T-helper 9 cell (primary cell): ENCODE results near the gene DCTD.

Source experiments
- DNase-seq: peaks from one replicate; pipeline ENCODE4 v3.0.0-alpha.2; 2020

DCTD gene

DNA sequence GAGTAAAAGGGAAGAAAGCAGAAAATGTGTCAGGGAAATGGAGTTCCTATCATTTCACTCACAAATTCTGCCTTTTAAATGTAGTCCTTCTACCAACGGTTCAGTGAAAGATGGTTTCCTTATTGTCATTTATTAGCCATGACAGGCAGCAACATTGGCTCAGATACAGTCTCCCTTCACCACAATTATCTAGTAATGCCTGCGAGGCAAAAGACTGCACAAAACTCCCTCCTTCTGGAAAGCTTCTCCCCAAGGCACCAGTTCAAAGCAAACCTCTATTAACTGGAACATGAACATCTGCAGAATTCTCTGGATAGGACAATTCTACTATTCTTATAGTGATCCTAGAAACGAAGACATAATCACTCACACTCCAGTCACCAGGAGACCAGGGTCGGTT is 28.3 kb downstream of the DCTD start:
- DNase-seq: no peak

DNA sequence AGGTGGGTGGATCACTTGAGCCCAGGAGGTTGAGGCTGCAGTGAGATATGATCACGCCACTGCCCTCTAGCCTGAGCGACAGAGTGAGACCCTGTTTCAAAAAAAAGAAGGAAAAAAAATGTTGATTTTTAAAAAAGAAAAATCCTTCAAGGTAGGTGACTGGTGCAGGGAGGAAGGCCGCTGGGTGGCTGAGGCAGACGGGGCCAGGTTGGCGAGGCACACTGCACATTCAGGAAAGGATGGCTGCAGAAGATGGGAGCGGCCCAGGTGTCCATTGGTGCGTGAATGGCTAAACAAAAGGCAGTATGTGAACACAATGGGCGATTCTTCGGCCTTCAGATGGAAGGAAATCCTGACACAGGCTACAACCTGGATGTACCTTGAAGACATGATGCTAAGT is 30.4 kb downstream of the DCTD start:
- no peak for DNase-seq

DNA sequence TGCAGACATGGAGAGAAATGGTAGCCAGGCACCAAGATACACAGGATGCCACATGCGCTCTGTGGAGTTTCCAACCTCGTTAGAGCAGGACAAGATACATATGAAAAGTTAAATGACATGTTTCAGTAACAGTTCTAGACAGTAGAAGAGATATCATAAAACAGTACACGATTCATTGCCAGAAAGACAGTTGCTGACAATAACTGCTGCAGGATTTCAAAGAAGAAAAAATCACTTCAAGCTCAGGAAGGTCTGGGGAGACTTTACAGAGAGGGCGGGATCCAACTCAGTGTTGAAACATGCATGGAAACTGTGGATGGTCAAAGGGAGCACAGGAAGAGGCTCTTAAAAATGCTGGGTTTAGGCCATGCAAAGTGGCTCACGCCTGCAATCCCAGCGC is 31.0 kb downstream of the DCTD start:
- DNase-seq: no peak

DNA sequence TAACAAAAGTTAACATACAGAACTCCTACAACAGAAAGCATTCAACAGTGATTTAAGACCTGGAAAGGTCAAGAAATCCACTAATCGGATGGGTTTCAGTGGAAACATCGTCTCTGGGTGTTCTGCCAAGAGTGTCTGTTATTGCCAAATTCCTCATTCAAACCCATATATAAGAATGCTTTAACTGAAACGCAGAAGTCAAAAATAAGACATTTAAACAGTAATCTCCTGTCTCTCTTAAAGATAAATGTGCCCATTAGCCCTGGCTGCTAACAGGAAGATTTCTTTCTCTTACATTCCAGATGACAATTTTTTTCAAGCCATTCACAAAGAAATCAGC is 31.5 kb downstream of the DCTD start:
- DNase-seq: no peak

DNA sequence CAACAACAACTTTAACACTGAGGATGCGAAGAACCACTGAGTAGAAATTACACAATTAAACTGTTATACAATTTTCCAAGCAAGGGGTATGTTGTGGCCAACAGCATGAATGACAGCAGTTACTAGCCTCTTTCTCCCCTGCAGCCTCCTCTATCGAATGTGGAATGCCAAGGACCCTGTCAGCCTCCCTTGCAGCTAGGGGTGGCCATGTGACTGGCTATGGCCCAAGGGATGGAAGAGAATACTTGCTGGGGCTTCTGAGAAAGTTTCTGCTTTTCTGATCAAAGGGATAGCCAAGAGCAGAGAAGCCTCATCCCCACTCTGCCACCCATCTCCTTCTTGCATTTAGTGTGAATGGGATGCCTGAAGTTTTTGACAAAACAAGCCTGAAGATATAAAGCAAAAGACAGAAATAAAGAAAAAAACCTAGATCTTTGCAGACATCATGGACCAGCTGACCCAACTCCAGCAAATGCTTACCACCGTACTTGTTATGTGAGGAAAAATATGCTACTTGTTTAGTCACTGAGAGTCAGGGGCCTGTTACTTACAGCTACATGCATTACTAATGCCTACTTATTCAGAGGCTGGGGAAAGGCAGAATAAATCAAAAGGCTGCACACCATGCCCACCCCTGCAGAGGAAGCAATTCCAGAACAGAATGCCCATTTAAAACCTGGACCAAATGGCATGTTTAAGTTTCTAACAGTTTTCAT is 32.0 kb downstream of the DCTD start:
- DNase-seq: no peak

DNA sequence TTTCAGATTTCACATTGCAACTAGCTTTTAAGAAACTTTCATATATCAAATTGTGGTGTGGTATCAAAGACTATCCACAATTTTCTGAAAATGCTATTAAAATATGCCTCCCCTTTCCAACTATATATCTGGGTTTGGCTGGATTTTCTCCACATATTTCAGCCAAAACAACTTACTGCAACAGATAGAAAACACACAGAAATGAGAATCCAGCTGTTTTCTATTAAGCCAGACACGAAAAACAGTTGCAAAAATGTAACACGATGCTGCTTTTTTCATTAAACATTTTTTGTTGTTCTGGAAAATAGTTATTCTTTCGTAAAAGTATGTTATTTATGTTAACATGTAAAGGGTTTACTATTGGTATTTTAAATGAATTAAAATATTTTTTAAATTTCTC is 33.1 kb downstream of the DCTD start:
- no peak for DNase-seq

DNA sequence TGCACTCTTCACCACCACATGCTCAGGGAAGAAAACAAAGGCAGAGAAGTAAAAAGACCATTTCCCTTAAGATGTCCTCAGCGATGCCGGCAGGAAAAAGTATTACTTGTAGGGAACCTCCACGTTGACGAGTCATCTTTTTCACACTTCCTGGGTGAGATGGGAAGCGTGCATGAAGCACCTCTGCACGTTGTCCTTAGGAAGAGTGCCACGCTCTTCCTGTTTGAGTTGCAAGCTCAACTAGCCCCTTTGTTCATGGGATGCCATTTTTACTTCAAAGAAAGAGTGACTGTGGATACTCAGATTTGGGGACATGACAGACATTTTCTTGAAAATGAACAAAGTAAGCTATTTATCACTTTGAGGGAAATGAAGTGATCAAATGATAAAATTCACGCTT is 33.8 kb downstream of the DCTD start:
- DNase-seq: no peak

DNA sequence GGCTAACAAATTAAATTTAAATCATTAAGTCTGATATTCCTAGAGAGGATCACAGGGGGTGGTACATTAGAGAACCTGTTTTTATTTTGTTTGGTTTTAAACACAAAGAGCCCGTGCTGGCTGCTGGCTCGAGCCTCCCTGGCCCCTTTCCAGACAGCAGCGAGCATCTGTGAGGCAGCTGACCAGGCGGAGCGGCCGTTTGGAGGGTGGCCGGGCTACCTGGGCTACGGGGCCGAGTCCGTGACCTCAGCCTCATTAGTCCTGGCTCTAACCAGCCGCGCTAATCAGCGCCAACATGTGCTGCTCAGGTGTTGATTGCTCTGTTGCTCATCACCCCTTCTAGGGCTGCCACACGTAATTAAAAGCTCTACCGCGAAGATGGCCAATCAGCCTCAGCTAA is 35.3 kb downstream of the DCTD start:
- DNase-seq: no peak

DNA sequence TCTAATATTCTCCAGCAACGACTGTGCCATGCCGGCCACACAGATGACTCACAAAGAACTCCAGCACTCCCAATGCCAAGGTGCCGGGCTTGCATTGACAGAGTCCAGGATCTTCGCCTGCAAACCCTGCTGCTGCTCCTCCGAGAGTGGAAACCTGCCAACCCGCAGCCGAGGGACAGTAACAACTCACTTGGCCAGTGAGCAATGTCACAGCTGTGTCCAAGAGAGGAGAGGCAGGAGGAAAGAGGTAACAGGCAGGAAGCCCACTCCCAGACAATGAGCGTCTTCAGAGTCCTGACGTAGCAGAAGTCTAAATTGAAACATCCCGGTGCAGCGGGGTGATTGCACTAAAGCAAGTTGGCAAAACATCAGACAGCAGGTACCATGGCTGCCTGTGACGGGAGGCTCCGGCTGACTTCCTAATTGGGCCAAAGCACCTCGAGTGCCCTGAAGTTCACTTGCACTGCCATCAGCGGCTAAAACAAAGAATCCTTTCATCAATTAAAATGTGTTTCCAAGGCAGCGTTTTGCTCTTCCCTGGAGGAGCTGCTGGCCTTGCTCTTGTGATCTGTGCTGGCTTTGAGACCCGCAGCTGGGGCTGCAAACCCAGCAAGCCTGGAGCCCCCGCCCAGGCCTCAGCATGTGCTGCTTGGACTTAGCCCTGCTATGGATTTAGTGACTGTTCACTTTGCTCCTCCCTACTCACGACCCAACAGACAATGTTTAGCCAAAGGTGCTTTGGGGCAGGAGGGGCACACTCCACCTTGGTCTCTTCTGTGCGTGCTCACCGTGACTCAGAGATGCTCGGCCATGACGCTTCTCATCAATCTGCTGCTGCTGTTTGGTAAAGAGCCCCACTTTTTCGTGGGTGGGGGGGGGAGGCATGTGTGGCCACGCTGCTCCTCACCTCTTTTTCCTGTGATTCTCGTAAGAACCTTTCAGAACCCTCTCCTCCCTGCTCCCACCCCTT is 36.5 kb downstream of the DCTD start:
- DNase-seq: no peak

DNA sequence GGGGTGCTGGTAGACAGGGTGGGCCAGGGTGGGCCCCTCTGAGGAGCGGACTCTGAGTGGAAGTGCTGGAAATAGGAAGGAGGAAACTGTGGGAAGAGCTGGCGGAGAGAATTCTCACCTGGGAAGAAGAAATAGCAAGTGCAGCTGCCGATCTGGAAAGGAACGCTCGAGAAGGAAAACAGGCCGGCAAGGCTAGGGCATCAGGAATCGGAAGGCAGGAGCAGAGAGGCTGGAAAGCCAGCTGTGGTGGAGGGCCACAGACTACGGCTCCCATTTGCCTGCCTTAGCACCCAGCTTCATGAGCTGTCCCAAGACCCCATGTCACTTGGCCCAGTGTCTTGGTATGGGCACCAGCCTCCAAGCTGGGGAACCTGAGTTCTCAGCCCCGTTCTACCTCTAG is 37.3 kb downstream of the DCTD start:
- DNase-seq: no peak

DNA sequence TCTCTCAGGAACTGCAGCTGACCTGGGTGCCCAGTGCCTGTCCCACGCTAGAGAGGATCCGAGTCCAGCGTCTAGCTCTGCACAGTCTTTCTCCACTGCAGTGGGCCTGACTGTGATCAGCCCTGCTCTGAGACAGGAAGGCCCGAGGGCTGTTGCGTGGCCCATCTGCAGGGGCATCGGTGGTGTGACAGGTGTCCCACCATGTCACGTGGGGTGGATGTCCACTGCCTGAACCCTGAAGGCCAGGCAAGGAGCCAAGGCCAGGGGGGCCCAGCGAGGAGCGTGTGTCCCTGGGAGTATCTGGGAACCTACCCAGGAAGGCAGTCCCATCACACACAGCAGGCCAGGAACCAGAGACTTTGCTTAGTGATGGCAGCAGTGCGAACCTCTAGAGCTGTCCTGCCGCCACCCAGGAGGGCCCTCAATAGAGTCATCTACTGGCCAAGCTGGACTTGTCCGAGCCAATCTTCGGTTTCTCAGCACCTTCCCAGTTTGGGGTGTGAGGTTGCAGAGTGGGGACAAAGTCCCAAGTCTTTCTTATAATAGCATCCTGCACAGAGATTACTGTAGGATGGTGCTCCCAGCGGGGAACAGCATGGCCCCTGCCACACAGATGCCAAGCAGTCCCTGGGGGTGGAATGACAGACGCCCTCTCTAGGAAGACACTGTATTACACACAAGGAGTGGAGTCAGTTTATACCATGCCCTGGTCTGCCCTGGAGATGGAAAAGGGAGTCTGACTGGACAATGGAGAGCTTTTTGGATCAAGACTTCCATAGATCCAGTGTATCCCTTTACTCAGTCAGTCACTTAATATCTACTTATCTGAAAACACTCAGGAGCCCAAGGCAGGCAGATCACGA is 38.3 kb downstream of the DCTD start:
- DNase-seq: no peak

DNA sequence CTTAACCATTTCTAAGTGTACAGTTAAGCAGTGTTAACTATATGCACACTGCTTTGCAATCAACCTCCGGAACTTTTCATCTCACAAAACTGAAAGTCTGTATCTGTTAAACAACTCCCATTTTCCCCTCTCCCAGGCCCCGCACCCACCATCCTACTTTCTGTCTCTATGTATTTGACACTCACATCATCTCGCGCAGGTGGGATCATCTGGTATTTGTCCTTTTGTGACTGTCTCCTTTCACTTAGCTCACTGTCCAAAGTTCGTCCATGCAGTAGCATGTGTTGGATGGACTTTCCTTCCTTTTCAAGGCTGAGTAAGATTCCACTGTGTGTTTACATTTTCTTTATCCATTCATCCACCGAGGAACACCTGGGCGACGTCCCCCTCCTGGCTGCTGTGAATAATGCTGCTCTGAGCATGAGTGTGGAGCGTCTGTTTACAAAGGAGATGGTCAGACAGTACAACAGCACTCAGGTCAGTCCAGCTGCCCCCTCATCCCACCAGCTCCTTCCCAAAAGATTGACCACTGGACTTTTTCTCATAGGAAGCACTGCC is 39.8 kb downstream of the DCTD start:
- DNase-seq: no peak

DNA sequence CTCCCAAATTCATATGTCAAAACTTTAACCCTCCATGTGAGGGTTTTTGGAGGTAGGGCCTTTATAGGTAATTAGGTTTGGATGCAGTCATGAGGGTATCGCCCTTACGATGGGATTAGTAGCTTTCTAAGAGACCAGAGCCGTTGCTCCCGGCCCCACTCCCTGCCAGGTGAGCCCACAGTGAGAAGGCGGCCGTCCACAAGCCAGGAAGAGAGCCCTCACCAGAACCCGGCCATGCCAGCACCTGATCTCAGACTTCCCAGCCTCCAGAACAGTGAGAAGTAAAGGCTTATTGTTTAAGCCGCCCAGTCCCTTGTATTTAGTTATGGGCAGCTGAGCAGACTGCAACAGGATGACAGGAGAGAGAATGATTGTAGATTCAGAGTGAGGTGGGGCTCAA is 40.8 kb downstream of the DCTD start:
- no peak for DNase-seq

DNA sequence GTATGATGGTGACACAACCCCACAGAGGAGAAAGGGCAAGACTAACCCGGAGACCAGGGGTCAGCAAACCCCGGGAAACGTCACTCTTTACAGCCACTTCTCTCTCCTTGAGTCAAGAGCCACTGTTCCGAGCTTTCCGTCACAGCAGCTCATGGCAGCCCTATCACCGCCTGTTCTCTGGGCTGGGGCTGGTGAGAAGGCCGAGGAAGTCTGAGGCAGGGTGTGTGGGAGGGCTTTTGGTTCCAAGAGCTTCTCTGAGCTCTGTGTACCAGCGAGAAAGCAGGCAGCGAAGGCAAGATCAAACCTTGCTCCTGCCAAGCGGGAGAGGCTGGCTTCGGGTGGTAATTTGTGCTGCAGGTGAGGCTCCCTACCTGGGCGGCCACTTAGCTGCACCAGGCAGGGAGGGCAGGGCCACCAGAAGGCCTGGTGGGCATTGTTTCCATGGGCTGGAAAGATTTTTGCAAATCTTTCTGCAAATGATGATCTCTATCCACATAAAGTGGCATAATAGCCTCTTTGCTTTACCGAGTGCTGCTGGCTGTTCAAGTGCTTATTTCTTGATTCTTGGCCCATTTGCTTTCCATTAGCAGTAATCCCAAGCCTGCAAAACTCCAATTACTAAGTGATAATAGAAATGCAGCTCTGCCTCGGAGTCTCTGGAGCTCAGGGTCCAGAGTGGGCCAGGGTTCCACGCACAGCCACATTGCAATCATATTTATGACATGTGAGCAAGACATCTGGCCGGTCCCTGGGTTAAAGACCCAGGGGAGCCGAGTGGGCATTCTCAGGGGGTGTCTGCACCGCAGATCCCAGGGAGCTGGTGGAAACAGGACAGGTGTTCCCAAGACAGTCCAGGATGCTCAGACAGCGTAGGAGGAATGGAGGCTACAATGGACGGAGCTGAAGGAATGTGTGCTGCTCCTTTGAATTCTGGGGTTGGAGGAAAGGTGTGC is 41.5 kb downstream of the DCTD start:
- DNase-seq: no peak

DNA sequence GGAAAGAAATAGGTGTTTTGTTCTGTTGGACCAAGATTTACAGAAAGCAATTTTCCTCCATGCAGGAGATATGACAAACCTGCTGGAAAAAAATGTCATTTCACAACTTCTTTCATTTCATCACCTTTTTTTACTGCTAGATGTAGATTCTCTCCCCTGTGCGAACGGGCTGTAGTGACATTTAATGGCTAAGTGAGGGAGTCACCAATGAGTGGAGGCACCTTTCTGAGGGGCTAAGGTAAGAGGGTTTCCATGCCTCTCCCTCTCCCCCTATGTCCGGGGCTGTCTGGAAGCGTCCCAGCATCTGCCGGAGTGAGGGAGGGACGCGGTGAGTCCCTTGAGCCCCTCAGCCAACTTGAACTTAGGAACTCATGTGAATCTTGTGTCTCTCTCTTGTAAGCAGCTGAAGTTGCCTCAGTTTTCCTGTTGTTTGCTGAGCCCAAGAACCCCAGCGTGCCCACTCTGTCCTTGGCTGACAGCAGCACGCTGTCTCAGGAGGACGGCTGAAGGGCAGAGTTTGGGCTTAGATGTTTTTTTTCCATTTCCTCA is 42.3 kb downstream of the DCTD start:
- no peak for DNase-seq

DNA sequence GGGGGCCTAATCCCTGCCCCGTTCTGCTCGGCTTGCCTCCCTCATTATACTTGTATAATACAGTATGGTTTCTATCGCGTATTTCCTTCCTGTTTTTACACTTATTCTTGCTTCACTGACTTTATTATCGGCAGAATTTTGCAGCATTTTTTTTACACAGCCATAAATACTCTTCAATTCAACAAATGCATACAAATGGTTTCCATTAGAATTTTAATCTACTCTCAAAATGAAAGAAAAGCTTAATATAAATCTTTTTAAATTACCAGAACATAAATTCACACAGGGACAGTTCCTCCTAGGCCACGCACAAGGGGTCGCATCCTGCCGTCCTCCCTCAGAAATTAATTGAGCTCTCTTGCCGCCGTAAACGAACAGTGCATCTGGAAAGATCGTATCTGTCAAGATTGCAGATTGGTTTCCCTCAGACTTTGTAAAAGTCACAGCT is 42.9 kb downstream of the DCTD start:
- no peak for DNase-seq

DNA sequence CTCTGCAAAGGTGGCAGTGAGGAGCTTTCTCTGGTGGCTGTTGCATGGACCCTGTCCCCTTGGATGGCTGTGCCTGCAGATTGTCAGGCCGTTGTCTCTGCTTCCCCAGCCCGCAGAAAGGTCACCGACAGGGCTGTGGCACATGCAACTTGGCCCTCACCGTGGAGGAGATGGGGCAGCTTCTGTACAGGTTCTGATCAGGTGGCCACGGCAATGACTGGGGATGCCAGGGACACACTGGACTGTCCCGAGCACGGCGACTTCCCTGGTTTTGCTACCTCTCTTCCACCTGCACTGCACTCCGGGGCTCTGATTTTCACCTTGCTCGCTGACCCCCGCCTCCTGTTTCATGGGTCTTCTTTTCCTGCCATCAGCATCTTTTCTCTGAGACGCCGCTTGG is 43.5 kb downstream of the DCTD start:
- DNase-seq: no peak

DNA sequence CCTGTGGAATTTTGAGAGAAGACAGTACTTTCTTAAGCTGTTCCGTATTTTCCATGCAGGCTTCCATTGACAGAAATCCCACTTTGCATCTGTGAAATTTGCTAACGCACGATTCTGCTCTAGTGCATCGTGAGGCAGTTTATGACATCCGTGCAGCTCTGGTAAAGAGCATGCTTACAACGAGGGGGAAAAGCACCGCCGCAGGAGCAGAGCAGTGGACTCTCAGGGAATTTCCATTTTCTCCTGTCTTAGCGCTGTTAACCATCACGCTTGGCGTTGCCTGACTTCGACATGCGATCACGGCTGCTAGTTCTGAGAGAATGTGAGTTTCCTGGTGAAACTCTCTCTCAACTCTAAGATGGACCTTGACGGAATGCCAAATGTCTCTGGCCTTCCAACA is 43.9 kb downstream of the DCTD start:
- DNase-seq: no peak

DNA sequence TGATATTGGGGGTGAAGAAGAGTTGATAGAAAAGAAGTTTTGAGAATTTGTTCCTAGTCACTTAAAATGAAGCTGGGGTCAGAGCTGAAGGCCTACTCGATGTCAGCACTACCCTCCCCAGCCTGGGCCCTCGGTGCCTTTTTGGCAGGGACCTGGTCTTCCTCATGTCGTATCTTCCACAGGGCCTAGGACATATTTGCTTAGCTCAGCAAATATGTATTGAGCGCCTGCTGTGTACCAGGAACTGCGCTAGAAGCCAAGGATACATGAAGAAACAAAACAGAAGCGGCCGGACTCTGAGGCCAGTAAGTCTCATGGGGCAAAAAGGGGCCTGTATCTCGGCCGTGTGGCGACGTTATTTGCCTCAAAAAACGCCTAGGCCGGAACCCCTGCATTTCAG is 44.3 kb downstream of the DCTD start:
- DNase-seq: no peak

DNA sequence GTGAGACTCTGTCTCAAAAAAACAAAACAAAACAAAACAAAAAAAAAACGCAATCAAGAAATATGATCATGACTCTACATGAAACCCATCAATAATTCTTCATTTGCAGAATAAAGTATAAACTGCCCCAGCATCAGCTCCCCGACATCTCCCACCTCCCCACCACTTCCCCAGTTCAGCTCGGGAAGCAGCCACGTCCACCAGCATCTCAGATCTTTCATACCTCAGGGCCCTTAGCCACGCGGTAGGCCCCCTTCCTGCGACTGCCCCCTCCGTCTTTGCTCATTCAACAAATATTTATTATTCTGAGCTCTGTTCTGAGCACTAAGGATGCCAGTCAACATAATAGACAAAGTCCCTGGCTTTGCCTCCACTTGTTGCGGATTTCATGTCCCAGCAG is 45.6 kb downstream of the DCTD start:
- DNase-seq: no peak

DNA sequence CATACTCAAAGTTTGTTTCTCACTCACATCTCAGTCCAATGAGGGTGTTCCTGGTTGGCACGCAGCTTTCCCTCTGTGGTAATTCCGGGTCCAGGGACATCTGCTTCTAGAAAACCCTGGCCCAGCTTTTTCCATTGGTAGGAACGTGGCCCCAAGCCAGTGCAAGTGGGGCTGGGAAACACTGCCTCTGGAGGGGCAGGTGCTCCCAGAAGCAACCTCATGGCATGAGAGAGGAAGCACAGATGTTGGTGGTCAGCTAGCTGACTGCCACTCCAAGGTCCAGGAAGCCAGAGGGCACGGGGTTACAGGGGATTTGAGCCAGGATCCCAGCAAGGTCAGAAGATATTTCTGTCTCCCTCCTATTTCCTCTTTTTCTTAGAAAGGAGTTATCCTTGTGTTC is 47.5 kb downstream of the DCTD start:
- no peak for DNase-seq

DNA sequence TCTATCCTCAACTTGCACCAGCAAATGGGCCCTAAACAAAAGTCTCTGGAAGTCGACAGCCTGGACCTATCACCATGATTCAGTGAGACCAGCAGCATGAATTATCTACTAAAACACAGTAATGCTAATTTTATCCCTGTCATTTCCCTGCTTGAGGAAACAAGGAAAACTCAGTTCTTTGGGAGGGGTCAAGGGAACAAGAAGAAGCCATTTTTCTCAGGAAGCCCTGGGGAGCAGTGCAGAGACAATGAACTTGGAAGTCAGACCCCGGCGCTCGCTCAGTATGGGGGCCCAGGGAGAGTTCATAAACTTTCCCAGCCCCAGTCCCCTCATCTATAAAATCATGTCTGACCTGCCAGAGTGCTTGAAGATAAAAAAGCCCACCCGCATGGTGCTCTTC is 50.4 kb downstream of the DCTD start:
- DNase-seq: no peak
